ENCODE results near the gene CMTM8. TPM values are rescaled to one million over a fixed set of nuclear protein-coding genes. Genes with fewer than 3 reads are reported as not detected.
A peak's percentile ranks its signal among the peaks of the same experiment; 100 is the strongest.

The CMTM8 gene
- polyA plus RNA-seq, 6 donors from 2014 or later: 0.44 to 1.3 (median 0.53) TPM; not detected in 1

- Mint-ChIP-seq H3K9me3 (no peaks in the 10 kb centered on the region), H3K36me3 (no peaks in the 10 kb centered on the region), H3K4me1 (peaks cover 42 to 62% (median 60%) of the 10 kb centered on the region in 3 donors), H3K27me3 (no peaks in the 10 kb centered on the region), H3K27ac (peak overlapping the region; percentile 81 to 97 (median 93)), H3K4me3 (peak overlapping the region; percentile 91 to 99 (median 98))
- no peak for DNase-seq
- ATAC-seq (ENCODE audit: low read depth in 2 of 2): peak in 1 of 2 donors; percentile 13
These were observed 154.2 kb downstream of the CMTM8 start for GRCh38 chr3:32392536-32393302.

DNA sequence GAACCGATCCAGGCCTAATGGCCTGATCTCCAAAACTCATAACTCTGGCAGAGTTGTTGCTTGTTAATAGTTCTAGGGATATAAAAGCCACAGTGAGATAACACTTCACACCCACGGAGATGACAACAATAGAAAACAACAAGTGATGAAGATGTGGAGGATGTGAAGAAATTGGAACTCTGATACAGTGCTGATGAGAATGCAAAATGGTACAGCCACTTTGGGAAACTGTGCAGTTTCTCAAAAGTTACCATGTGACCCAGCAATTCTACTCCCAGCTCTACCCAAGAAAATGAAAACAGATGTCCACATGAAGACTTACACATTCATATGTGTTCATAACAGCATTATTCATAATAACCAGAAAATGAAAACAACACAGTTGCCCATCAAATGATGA is 157.0 kb downstream of the CMTM8 start:
- Mint-ChIP-seq H3K9me3 (no peaks in the 10 kb centered on the region), H3K4me1 (peaks cover 58 to 83% (median 80%) of the 10 kb centered on the region in 3 donors), H3K27ac (peak overlapping the region; percentile 26 to 94 (median 87)), H3K27me3 (no peaks in the 10 kb centered on the region), H3K4me3 (peak overlapping the region in 1 of 8 donors; percentile 1), H3K36me3 (no peaks in the 10 kb centered on the region)
- DNase-seq (no peak), ATAC-seq (ENCODE audit: low read depth in 2 of 2) (no peak)

GRCh38 chr3:32397941-32398340 is 159.5 kb downstream of the CMTM8 start:
- H3K9me3 Mint-ChIP-seq: no peaks in the 10 kb centered on the region
- H3K36me3 Mint-ChIP-seq: no peaks in the 10 kb centered on the region
- H3K4me1 Mint-ChIP-seq: peaks cover 56 to 89% (median 85%) of the 10 kb centered on the region in 3 donors
- DNase-seq: no peak
- H3K27me3 Mint-ChIP-seq: no peaks in the 10 kb centered on the region
- ATAC-seq (ENCODE audit: low read depth in 2 of 2): no peak
- no peak overlapping the region for H3K4me3 Mint-ChIP-seq
- peak overlapping the region in 3 of 6 donors; percentile 23 to 97 (median 86) for H3K27ac Mint-ChIP-seq

DNA sequence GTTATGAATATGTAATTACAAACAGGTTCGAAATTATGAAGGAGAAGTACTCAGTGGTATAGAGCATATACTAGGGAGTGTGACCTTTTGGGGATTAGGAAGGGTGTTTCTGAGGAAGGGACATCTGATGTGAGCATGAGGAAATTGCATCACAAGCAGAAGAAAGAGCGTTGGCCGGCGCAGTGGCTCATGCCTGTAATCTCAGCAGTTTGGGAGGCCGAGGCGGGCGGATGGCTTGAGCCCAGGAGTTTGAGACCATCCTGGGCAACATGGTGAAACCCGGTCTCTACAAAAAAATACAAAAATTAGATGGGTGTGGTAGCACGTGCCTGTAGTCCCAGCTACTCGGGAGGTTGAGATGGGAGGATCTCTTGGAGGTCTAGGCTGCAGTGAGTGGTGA is 160.1 kb downstream of the CMTM8 start:
- H3K27me3 Mint-ChIP-seq: no peaks in the 10 kb centered on the region
- no peaks in the 10 kb centered on the region for H3K9me3 Mint-ChIP-seq
- peak overlapping the region in 2 of 8 donors; percentile 4 to 78 for H3K4me3 Mint-ChIP-seq
- no peaks in the 10 kb centered on the region for H3K36me3 Mint-ChIP-seq
- no peak for ATAC-seq (ENCODE audit: low read depth in 2 of 2)
- peaks cover 55 to 89% (median 85%) of the 10 kb centered on the region in 3 donors for H3K4me1 Mint-ChIP-seq
- DNase-seq: no peak
- H3K27ac Mint-ChIP-seq: peak overlapping the region; percentile 50 to 97 (median 80)

- DNase-seq (peak; percentile 63), ATAC-seq (ENCODE audit: low read depth in 2 of 2) (peak; percentile 15 to 31)
- Mint-ChIP-seq H3K36me3 (no peaks in the 10 kb centered on the region), H3K27me3 (no peaks in the 10 kb centered on the region), H3K9me3 (no peaks in the 10 kb centered on the region), H3K4me1 (peaks cover 55 to 88% (median 85%) of the 10 kb centered on the region in 3 donors), H3K4me3 (peak overlapping the region in 3 of 8 donors; percentile 23 to 78 (median 69)), H3K27ac (peak overlapping the region; percentile 57 to 97 (median 88))
These were observed 160.6 kb downstream of the CMTM8 start for GRCh38 chr3:32399030-32399620.

- no peak for DNase-seq
- ATAC-seq (ENCODE audit: low read depth in 2 of 2): no peak
- Mint-ChIP-seq H3K9me3 (no peaks in the 10 kb centered on the region), H3K27me3 (no peaks in the 10 kb centered on the region), H3K4me3 (peak overlapping the region; percentile 88 to 99 (median 92)), H3K27ac (peak overlapping the region; percentile 70 to 99 (median 98)), H3K4me1 (peaks cover 50 to 84% (median 79%) of the 10 kb centered on the region in 3 donors), H3K36me3 (peaks cover 3 to 8% of the 10 kb centered on the region in 2 donors)
These were observed 162.6 kb downstream of the CMTM8 start for GRCh38 chr3:32401126-32401525.

DNA sequence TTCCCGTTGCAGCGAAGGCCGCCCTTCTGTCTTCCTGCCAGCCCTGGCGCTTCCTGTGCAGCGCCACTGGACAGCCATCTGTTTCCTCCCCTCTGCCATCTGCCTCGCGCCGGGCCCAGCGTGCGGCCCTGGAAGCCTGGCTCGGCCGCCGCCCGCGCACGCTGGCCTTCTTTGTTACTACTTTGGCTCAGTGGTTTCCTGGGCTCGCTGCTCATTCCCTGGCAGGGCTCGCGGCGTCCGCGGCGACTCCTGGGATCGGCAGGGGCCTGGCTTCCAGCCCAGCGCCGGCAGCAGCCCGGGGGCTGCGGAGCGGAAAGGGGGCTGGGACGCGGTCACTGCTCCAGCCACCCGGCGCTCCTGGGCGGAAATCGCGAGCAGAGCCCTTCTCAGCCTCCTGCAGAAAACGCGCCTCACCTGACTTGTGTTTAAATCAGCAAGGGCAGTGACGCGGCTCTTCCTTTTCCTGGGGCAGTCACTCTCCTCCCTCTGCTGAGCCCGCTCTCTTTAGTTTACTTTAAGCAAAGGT is 163.1 kb downstream of the CMTM8 start:
- Mint-ChIP-seq H3K27ac (peak overlapping the region; percentile 92 to 99 (median 98)), H3K27me3 (no peaks in the 10 kb centered on the region), H3K4me1 (peaks cover 53 to 81% (median 79%) of the 10 kb centered on the region in 3 donors), H3K9me3 (no peaks in the 10 kb centered on the region), H3K4me3 (peak overlapping the region; percentile 88 to 99 (median 92)), H3K36me3 (peaks cover 3 to 8% of the 10 kb centered on the region in 2 donors)
- DNase-seq (peak; percentile 75), ATAC-seq (ENCODE audit: low read depth in 2 of 2) (peak; percentile 78 to 80)

- Mint-ChIP-seq H3K27me3 (no peaks in the 10 kb centered on the region), H3K4me3 (peak overlapping the region in 4 of 8 donors; percentile 1 to 65 (median 51)), H3K4me1 (peaks cover 53 to 80% (median 74%) of the 10 kb centered on the region in 3 donors), H3K9me3 (no peaks in the 10 kb centered on the region), H3K27ac (peak overlapping the region in 4 of 6 donors; percentile 87 to 97 (median 90)), H3K36me3 (peaks cover 3 to 8% of the 10 kb centered on the region in 2 donors)
- DNase-seq (no peak), ATAC-seq (ENCODE audit: low read depth in 2 of 2) (no peak)
These were observed 165.2 kb downstream of the CMTM8 start for GRCh38 chr3:32403663-32404062.

DNA sequence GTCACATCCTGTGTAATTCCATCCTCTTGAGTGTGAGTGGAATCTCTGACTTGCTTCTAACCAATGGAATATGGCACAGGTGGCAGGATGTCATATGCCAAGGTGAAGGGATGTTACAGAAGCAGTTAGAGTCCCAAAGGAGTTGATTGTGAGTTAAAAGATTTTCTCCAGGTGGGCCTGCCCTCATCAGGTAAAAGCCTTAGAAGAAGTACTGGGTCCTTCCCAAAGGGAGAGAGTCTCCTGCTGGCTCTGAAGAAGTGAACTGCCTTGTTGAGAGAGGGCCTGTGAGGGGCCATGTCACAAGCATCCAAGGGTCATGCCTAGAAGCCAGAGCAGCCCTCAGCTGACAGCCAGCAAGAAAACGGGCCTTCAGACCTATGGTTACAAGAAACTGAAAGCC is 166.2 kb downstream of the CMTM8 start:
- H3K36me3 Mint-ChIP-seq: peaks cover 3 to 8% of the 10 kb centered on the region in 2 donors

DNA sequence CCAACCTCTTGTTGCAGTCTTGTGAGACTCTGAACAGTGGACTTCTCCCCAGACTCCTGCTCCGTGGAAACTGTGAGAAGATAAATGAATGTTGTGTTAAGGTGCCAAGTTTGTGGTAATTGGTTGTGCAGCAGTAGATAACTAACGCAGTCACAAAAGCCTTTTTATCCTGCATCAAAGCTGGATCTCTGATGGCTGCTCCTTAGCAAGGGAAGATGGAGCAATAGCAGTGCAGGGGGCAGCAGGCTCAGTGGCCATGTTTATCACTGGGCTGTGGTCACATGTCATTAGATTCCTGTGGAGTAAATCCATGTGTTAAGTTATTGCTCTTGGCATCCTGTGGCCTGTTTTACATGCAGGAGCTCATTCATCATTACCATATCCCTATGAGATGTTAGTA is 166.7 kb downstream of the CMTM8 start:
- peaks cover 57 to 77% (median 75%) of the 10 kb centered on the region in 3 donors for H3K4me1 Mint-ChIP-seq
- peaks cover 3 to 8% of the 10 kb centered on the region in 2 donors for H3K36me3 Mint-ChIP-seq
- peak overlapping the region in 1 of 8 donors; percentile 5 for H3K4me3 Mint-ChIP-seq
- H3K27ac Mint-ChIP-seq: peak overlapping the region in 5 of 6 donors; percentile 43 to 97 (median 65)
- DNase-seq (no peak), ATAC-seq (ENCODE audit: low read depth in 2 of 2) (no peak)
- H3K9me3 Mint-ChIP-seq: no peaks in the 10 kb centered on the region
- H3K27me3 Mint-ChIP-seq: no peaks in the 10 kb centered on the region

More for the DNA sequence above, 166.2 kb downstream of the CMTM8 start:
- DNase-seq (no peak), ATAC-seq (ENCODE audit: low read depth in 2 of 2) (no peak)
- H3K4me1 Mint-ChIP-seq: peaks cover 53 to 77% (median 72%) of the 10 kb centered on the region in 3 donors
- peak overlapping the region in 1 of 8 donors; percentile 36 for H3K4me3 Mint-ChIP-seq
- H3K9me3 Mint-ChIP-seq: no peaks in the 10 kb centered on the region
- peak overlapping the region in 4 of 6 donors; percentile 54 to 97 (median 64) for H3K27ac Mint-ChIP-seq
- no peaks in the 10 kb centered on the region for H3K27me3 Mint-ChIP-seq

DNA sequence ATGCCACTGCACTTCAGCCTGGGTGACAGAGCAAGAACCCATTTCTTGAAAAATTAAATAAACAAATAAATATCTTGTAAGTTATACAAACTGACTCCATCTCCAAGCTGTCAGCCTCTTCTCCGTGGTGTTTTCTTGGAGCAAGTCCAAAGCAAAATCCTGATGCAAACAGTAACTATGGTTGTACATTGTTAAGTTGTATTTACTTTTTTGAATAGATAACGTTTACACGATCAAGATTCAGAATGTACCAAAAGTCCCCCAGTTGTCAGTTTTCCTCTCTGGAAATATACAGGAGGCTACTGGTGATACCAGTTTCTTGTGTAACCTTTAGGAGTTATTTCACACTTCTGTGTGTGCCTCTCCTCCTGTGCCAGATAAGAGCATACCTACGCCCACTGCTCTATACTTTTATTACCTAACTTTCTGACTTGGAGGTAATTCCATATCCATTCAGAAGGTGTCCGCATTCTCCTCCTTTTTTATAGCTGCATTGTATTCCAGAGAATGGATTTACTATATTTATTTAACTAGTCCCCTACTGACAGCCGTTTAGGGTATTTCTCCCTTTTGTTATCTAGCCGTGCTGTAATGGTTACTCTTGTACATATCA is 167.3 kb downstream of the CMTM8 start:
- Mint-ChIP-seq H3K36me3 (peaks cover 3 to 8% of the 10 kb centered on the region in 2 donors), H3K9me3 (no peaks in the 10 kb centered on the region), H3K27me3 (no peaks in the 10 kb centered on the region), H3K4me3 (no peak overlapping the region), H3K4me1 (peaks cover 57 to 75% (median 74%) of the 10 kb centered on the region in 3 donors), H3K27ac (peak overlapping the region in 1 of 6 donors; percentile 65)
- no peak for ATAC-seq (ENCODE audit: low read depth in 2 of 2)
- DNase-seq: no peak

DNA sequence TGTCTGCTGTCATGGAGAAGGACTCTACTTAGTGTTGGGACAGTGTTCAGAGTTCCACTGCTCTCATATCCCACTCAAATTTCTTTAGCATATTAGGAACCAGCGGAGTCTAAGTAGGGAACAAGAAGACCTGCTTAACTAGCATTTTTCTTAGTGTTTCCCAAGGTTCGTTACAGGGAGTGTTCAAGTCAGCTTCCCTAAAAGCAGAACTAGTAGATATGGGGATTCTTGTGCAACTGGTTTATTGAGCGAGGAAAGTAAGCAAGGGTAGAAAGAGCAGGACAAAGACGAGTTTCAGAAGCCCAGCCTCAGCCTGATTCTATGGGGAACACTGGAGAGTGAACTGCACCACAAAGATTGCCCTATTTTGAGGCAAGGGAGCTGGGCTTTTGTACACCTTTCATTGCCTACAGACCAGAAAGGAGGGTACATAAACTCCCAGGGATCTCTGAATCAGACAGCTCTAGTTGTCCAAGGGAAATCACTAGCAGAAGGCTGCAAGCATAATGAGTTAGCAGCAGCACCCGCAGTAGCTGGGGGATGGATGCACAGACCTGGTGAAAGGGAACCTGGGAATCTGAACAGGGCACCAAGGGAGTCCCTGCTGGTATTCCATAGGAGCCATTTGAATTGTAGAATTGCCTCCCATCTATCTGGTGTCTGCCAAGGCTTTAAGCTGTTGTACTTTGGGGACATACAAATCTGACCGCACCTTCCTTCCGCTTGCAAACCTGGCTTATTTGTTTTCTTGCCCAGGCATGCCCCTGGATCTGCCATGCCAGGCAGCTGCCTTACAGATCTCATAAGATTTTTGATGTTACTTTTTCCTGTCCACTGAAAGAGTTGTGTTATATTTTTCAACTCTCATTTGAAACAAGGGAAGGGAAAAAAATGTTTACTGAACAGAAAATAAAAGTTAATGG is 168.3 kb downstream of the CMTM8 start:
- ATAC-seq (ENCODE audit: low read depth in 2 of 2) (no peak), DNase-seq (no peak)
- Mint-ChIP-seq H3K36me3 (peaks cover 3 to 8% of the 10 kb centered on the region in 2 donors), H3K27me3 (no peaks in the 10 kb centered on the region), H3K4me3 (peak overlapping the region in 4 of 8 donors; percentile 3 to 58 (median 30)), H3K4me1 (peaks cover 55 to 69% (median 67%) of the 10 kb centered on the region in 3 donors), H3K9me3 (no peaks in the 10 kb centered on the region), H3K27ac (peak overlapping the region in 5 of 6 donors; percentile 15 to 80 (median 64))
